ENCODE results near the gene TXNDC17. TPM values are rescaled to one million over a fixed set of nuclear protein-coding genes. Genes with fewer than 3 reads are reported as not detected.

The TXNDC17 gene
- total RNA-seq, 2 donors from 2014 or later, result 43.2 to 55.9 TPM

Small RNA genes within 50 kb of the gene (microRNA-seq; reads per million reads assigned to microRNA genes)
- gene MIR4520-1 (ENCODE audit: borderline microRNAs expressed in 2 of 2) (0 reads per million in 2 donors), gene MIR4520-2 (ENCODE audit: borderline microRNAs expressed in 2 of 2) (0 reads per million in 2 donors)

Other genes with a start within 250 kb of the TXNDC17 start
- gene AIPL1, start 205.9 kb upstream of the TXNDC17 start, total RNA-seq, result not detected
- gene PIMREG, start 196.6 kb upstream of the TXNDC17 start, total RNA-seq, result under 1 TPM in 1 of 2 donors, not detected in 1; 0.56 TPM
- 10 to 100 TPM; 13.4 to 26.6 TPM for gene PITPNM3, start 84.5 kb upstream of the TXNDC17 start, total RNA-seq
- 10 to 100 TPM; 17.7 to 21.6 TPM for gene KIAA0753, start 349 bp upstream of the TXNDC17 start, total RNA-seq
- gene MED31, start 10.5 kb downstream of the TXNDC17 start, total RNA-seq, result 10 to 100 TPM; 14.3 to 16.9 TPM
- gene C17orf100, start 10.7 kb downstream of the TXNDC17 start, total RNA-seq, result 1 to 10 TPM in 1 of 2 donors, under 1 TPM in 1; 0.81 to 1.2 TPM
- gene SLC13A5, start 72.3 kb downstream of the TXNDC17 start, total RNA-seq, result under 1 TPM in 1 of 2 donors, not detected in 1; 0.10 TPM
- 10 to 100 TPM; 33.1 to 51.5 TPM for gene XAF1, start 115.0 kb downstream of the TXNDC17 start, total RNA-seq
- under 1 TPM in 1 of 2 donors, not detected in 1; 0.67 TPM for gene FBXO39, start 135.2 kb downstream of the TXNDC17 start, total RNA-seq
- not detected for gene TEKT1, start 190.7 kb downstream of the TXNDC17 start, total RNA-seq

Measured in posterior vena cava (tissue), 2 donors.